Measurements from ENCODE around the gene TMEM151B. TPM values are rescaled to one million over a fixed set of nuclear protein-coding genes. Genes with fewer than 3 reads are reported as not detected.
A peak's percentile ranks its signal among the peaks of the same experiment; 100 is the strongest.

The TMEM151B gene
- total RNA-seq, 1 experiment from 2014 or later = not detected

GRCh38 chr6:44245912-44246662 lies 24.2 kb upstream of the TMEM151B start:
- TF ChIP-seq CTCF (IDR thresholded peaks at IDR 0.05; ENCODE audit: insufficient read depth in 1 of 2, low read depth in 1 of 2, low read length in 1 of 2, severe bottlenecking in 1 of 2, unreplicated experiment in 1 of 2) = peak; percentile 26 to 58

GRCh38 chr6:44246663-44247337 lies 23.4 kb upstream of the TMEM151B start, which contains the start of gene HSP90AB1:
Gene HSP90AB1, plus strand, starts transcription at chr6:44247101. Its CDS starts 1,529 bp downstream, at chr6:44248630.
- peaks cover 62% of the 10 kb centered on the region for H3K36me3 Mint-ChIP-seq (ENCODE audit: insufficient read depth, unreplicated experiment)
- H3K9me3 Mint-ChIP-seq (ENCODE audit: unreplicated experiment) = no peaks in the 10 kb centered on the region
- intact Hi-C loops (cut with micrococcal nuclease; ENCODE audit: unreplicated experiment) = loop anchor here (5.0 kb wide), 1 partner anchor 429 kb away; no protein-coding TSS in a partner anchor
- H3K4me3 ChIP-seq (ENCODE audit: low read depth, low read length) = peak within 1 kb of the TSS; percentile 97
- H3K4me1 ChIP-seq = peaks cover 15% of the 10 kb centered on the region
- no peaks in the 10 kb centered on the region for H3K27me3 Mint-ChIP-seq (ENCODE audit: insufficient read depth, unreplicated experiment)
- H3K36me3 ChIP-seq (ENCODE audit: control insufficient read depth, insufficient read depth, low read length) = peaks cover 6% of the 10 kb centered on the region
- H3K27me3 ChIP-seq (replicated peaks; ENCODE audit: control insufficient read depth, insufficient read depth, low read length) = no peaks in the 10 kb centered on the region
- H3K4me3 Mint-ChIP-seq (ENCODE audit: unreplicated experiment) = peak within 1 kb of the TSS; percentile 97
- peak within 1 kb of the TSS; percentile 99 for H3K27ac Mint-ChIP-seq (ENCODE audit: unreplicated experiment)
- BruUV-seq (replicated peaks) = no TSS peak
- no peaks in the 10 kb centered on the region for H3K9me3 ChIP-seq
- peak; percentile 95 to 98 for DNase-seq
- no peak for TF ChIP-seq CTCF (IDR thresholded peaks at IDR 0.05; ENCODE audit: insufficient read depth in 1 of 2, low read depth in 1 of 2, low read length in 1 of 2, severe bottlenecking in 1 of 2, unreplicated experiment in 1 of 2)
- POLR2A ChIA-PET = interaction anchor here (0.5 to 2.1 kb wide), 13 partner anchors 9 to 442 kb away, joined by 3 to 37 read pairs (median 4); partner anchors contain the start of genes MRPL14, SLC29A1, SLC35B2 and TMEM63B
- peaks cover 13% of the 10 kb centered on the region for H3K4me1 Mint-ChIP-seq (ENCODE audit: low read depth, unreplicated experiment)
- CTCF ChIA-PET = interaction anchor here (0.7 to 1.6 kb wide), 6 partner anchors 9 to 135 kb away, joined by 3 to 8 read pairs (median 4); partner anchors contain the start of gene SLC29A1

More at GRCh38 chr6:44245912-44246662, 24.2 kb upstream of the TMEM151B start:
- BruUV-seq (replicated peaks) = no TSS peak
- intact Hi-C loops (cut with micrococcal nuclease; ENCODE audit: unreplicated experiment) = loop anchor here (5.0 kb wide), 1 partner anchor 429 kb away; no protein-coding TSS in a partner anchor
- H3K4me3 ChIP-seq (ENCODE audit: low read depth, low read length) = peak overlapping the region; percentile 97
- DNase-seq = peak; percentile 92 to 96
- Mint-ChIP-seq H3K27ac (ENCODE audit: unreplicated experiment) (peak overlapping the region; percentile 99), H3K4me1 (ENCODE audit: low read depth, unreplicated experiment) (peaks cover 13% of the 10 kb centered on the region), H3K36me3 (ENCODE audit: insufficient read depth, unreplicated experiment) (peaks cover 55% of the 10 kb centered on the region), H3K4me3 (ENCODE audit: unreplicated experiment) (peak overlapping the region; percentile 97), H3K9me3 (ENCODE audit: unreplicated experiment) (no peaks in the 10 kb centered on the region), H3K27me3 (ENCODE audit: insufficient read depth, unreplicated experiment) (no peaks in the 10 kb centered on the region)
- H3K9me3 ChIP-seq = no peaks in the 10 kb centered on the region
- H3K4me1 ChIP-seq = peaks cover 15% of the 10 kb centered on the region
- H3K36me3 ChIP-seq (ENCODE audit: control insufficient read depth, insufficient read depth, low read length) = peaks cover 6% of the 10 kb centered on the region
- ChIA-PET POLR2A (interaction anchor here (0.5 to 2.1 kb wide), 12 partner anchors 9 to 151 kb away, joined by 3 to 37 read pairs (median 4); partner anchors contain the start of genes MRPL14, SLC29A1, SLC35B2 and TMEM63B), CTCF (interaction anchor here (0.8 to 1.6 kb wide), 5 partner anchors 9 to 134 kb away, joined by 3 to 8 read pairs (median 4); partner anchors contain the start of gene SLC29A1)
- H3K27me3 ChIP-seq (replicated peaks; ENCODE audit: control insufficient read depth, insufficient read depth, low read length) = no peaks in the 10 kb centered on the region
